Activated CD4-positive, alpha-beta T cell treated with anti-CD3 and anti-CD28 coated beads for 4 hours (primary cell): ENCODE data around the gene TSLP.

ENCODE experiments used
- DNase-seq, 2 donors: peaks; one replicate each; pipeline ENCODE4 v3.0.0-alpha.2; 2020

The TSLP gene

GRCh38 chr5:111099058-111099778 lies 27.7 kb downstream of the TSLP start:
- DNase-seq = no peak

- DNase-seq = no peak
Observed at GRCh38 chr5:111106320-111106948, 34.9 kb downstream of the TSLP start.

- no peak for DNase-seq
Observed at GRCh38 chr5:111107371-111107770, 35.9 kb downstream of the TSLP start.

- no peak for DNase-seq
Observed at GRCh38 chr5:111111956-111112355, 40.4 kb downstream of the TSLP start.

DNA sequence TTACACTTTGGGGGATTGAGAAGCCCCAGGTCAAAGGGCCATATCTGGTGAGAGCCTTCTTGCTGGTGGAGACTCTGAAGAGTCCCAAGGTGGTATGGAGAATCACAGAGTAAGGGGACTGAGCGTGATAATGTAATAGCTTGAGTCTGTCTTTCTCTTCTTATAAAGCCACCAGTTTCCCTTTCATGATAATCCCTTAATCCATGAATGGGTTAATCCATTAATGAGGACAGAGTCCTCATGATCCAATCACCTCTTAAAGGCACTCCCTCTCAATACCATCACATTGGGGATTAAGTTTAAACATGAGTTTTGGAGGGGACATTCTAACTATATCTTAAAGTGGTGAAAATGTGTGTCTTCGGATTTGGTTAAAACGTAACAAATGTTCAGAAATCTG lies 42.2 kb downstream of the TSLP start:
- no peak for DNase-seq

GRCh38 chr5:111115229-111115628 lies 43.7 kb downstream of the TSLP start:
- no peak for DNase-seq

GRCh38 chr5:111116550-111116949 lies 45.0 kb downstream of the TSLP start:
- no peak for DNase-seq

- no peak for DNase-seq
Observed at GRCh38 chr5:111117136-111117535, 45.6 kb downstream of the TSLP start.

- no peak for DNase-seq
Observed at GRCh38 chr5:111119221-111119620, 47.7 kb downstream of the TSLP start.

- DNase-seq = no peak
Observed at GRCh38 chr5:111119856-111120255, 48.3 kb downstream of the TSLP start.

- DNase-seq = no peak
Observed at GRCh38 chr5:111120911-111121310, 49.4 kb downstream of the TSLP start.

DNA sequence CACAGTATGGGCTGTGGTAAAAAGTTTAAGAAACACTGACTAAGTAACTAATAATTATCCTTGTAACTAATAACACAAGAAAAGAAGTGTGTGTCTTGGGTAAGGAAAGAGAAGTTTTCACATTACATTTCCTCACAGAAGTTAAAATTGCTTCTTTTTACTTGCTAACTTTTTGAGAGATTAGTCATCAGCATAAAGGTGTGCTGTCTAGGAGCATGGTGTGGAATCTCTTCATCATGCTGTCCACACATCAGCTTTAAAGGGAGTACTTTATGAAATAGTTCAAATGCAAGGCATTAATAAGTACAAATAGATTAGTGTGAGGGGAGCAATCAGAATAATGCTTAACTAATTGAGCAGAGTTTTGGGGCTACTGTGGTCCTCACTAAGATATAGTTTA lies 50.4 kb downstream of the TSLP start:
- DNase-seq = no peak

DNA sequence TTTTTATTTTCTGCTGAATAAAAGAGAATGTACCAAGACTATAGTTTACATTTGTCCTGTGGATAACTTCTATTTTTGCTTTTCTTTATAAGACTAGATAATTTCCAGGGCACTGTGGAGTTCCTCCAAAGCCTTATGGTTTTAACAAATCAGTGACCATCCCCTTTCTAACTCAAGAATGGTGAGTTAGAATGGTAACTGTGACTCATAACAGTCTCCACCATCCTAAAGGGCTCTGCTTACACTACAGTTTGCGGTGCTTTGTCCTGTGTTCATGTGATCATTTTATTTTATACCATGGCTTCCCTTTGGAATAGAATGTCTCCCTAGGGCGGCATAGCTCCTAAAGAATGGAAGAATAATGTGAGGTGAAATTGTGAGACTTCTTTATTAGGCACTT lies 50.9 kb downstream of the TSLP start:
- DNase-seq = no peak

DNA sequence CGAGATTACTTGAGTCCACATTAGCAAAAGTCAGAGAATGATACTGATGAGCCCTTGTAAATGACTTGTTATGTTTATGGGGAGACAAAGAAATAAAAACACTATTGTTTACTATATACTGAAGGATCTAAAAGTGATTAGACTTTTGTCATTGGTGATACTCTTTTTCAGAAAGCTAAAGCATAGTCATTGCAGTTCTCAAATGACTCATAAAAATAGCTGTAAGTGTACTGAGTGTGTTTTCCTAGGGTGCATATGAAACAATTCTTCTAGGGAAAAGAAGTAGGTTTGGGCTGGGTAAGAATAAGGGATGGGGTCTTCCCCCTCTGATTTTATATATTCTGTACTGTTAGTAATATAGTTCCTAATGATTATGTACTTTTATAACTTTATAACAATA lies 53.3 kb downstream of the TSLP start:
- no peak for DNase-seq

DNA sequence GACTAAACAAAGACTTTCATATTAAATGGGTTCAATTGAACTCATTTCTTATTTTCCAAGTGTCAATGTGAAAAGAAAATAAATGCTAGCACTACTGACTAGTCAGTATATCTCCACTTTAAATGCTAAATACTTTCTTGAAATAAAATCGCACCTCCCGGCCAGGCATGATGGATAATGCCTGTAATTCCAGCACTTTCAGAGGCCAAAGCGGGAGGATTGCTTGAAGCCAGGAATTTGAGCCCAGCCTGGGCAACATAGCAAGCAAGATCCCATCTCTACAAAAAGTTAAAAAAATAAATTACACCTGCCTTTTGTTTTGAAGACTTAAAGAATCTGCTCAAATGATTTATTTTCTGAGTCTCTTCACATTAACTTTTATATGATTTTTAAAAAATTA lies 55.4 kb downstream of the TSLP start:
- DNase-seq = no peak
